ENCODE results near the gene GPI. TPM values are rescaled to one million over a fixed set of nuclear protein-coding genes. Genes with fewer than 3 reads are reported as not detected.
A peak's percentile ranks its signal among the peaks of the same experiment; 100 is the strongest.

Gene GPI
- total and polyA plus RNA-seq, 3 experiments from 2014 or later = 213 to 484 (median 478) TPM

DNA sequence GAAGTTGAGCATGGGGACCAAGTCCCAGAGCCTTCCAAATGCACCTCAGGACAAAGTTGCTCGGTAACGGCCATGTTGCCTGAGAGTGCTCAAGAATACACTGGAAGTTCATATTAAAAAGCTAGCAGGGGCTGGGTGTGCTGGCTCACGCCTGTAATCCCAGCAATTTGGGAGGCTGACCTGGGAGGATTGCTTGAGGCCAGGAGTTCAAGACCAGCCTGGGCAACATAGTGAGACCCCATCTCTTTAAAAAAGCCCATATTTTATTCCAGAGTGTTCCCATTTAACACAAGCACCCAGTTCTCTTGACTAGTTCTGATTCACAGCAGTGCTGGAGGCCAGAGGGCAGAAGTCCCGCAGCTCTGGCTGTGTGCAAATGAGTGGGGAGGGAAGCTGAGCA, 8.1 kb upstream of the GPI start:
- Mint-ChIP-seq H3K4me1 (peaks cover 25 to 32% (median 28%) of the 10 kb centered on the region in 3 donors), H3K36me3 (peaks cover 0 to 16% (median 0%) of the 10 kb centered on the region in 3 donors), H3K27me3 (no peaks in the 10 kb centered on the region), H3K9me3 (no peaks in the 10 kb centered on the region), H3K4me3 (no peak overlapping the region), H3K27ac (peak overlapping the region in 1 of 8 donors; percentile 9)
- Histone ChIP-seq H3K9me3 (ENCODE audit: low read length) (no peaks in the 10 kb centered on the region), H3K36me3 (ENCODE audit: insufficient read depth, low read length) (peaks cover 3% of the 10 kb centered on the region), H3K4me3 (ENCODE audit: low read length) (no peak overlapping the region), H3K27me3 (ENCODE audit: insufficient read depth, low read length, poor library complexity, severe bottlenecking) (no peaks in the 10 kb centered on the region), H3K4me1 (ENCODE audit: insufficient read depth, low read length) (peaks cover 16% of the 10 kb centered on the region), H3K27ac (ENCODE audit: low read depth, low read length) (no peak overlapping the region)
- CTCF ChIA-PET = interaction anchor here (1.3 to 1.7 kb wide), 2 partner anchors 11 to 20 kb away, joined by 5 read pairs; no protein-coding TSS in a partner anchor
- no peak for DNase-seq
- POLR2A ChIA-PET = interaction anchor here (1.3 kb wide), 1 partner anchor 8 kb away, joined by 3 read pairs; the partner anchor contains the start of gene GPI

DNA sequence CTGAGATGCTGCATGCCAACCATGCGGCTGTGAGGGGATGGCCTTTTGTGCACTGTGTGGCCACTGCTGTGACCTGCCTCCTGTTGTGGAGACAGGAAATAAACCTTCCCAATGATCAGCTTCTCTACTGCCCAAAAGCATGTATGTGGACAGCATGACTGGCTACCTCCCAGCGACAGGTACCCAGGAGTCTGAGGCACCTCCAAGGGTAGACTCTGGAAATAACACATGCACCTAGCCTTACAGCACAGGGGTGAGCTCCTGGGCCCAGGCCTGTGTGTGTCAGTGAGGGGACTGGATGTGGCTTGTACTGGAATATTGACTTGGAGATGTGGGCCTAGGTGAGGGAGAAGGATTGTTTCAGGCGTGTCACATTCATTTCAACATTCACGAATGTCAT, 7.6 kb upstream of the GPI start:
- Histone ChIP-seq H3K27ac (ENCODE audit: low read depth, low read length) (no peak overlapping the region), H3K27me3 (ENCODE audit: insufficient read depth, low read length, poor library complexity, severe bottlenecking) (no peaks in the 10 kb centered on the region), H3K36me3 (ENCODE audit: insufficient read depth, low read length) (peaks cover 3% of the 10 kb centered on the region), H3K4me3 (ENCODE audit: low read length) (no peak overlapping the region), H3K4me1 (ENCODE audit: insufficient read depth, low read length) (peaks cover 15% of the 10 kb centered on the region), H3K9me3 (ENCODE audit: low read length) (no peaks in the 10 kb centered on the region)
- CTCF ChIA-PET = interaction anchor here (1.7 kb wide), 1 partner anchor 11 kb away, joined by 5 read pairs; no protein-coding TSS in a partner anchor
- H3K9me3 Mint-ChIP-seq = no peaks in the 10 kb centered on the region
- peak overlapping the region in 3 of 8 donors; percentile 58 to 85 (median 66) for H3K27ac Mint-ChIP-seq
- H3K4me1 Mint-ChIP-seq = peaks cover 25 to 26% (median 25%) of the 10 kb centered on the region in 3 donors
- peak overlapping the region in 4 of 7 donors; percentile 49 to 87 (median 52) for H3K4me3 Mint-ChIP-seq
- no peaks in the 10 kb centered on the region for H3K27me3 Mint-ChIP-seq
- no peak for DNase-seq
- POLR2A ChIA-PET = no interaction called here
- H3K36me3 Mint-ChIP-seq = peaks cover 0 to 16% (median 0%) of the 10 kb centered on the region in 3 donors

DNA sequence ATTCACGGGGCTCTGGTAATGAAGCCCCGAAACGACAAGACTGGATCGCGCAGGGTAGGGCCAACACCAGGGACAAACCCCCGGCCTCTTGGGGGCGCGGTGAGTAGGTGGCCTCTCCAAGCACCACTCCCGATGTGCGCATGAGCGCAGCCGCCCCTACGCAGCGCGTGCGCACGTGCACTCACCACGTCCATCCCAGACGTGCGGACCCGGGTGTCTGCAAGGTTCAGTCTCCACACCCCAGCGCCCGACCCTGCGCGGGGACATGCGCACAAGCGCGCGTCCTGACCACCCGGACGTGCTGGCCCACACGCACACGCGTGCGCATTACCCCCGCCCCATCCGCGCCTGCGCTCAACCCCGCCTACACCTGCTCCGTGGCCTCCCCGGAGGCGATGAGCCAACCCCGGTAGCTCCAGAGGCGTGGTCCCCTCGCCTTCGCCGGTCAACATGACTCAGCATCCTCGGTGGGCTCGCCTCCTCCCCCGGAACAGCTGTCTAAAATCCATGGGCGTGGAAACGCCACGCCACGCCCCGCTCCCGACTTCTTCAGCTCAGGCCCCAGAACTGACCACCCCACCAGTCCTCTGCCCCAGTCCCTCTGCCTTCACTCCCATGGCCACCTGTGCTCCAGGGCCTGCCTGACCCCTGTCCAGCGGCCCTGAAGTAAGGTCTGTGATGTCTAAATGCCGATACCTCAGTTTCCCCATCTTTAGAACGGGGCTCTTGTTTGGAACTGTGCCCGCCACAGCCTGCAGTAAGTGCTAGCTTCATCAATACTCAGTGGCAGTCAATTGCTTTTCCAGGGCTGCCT, 5.6 kb upstream of the GPI start:
- Mint-ChIP-seq H3K36me3 (peaks cover 0 to 6% (median 0%) of the 10 kb centered on the region in 3 donors), H3K4me1 (peaks cover 25 to 26% (median 26%) of the 10 kb centered on the region in 3 donors), H3K27me3 (no peaks in the 10 kb centered on the region), H3K27ac (peak overlapping the region; percentile 85 to 97 (median 93)), H3K4me3 (peak overlapping the region; percentile 87 to 92 (median 90)), H3K9me3 (no peaks in the 10 kb centered on the region)
- Histone ChIP-seq H3K4me3 (ENCODE audit: low read length) (peak overlapping the region; percentile 67), H3K27me3 (ENCODE audit: insufficient read depth, low read length, poor library complexity, severe bottlenecking) (no peaks in the 10 kb centered on the region), H3K4me1 (ENCODE audit: insufficient read depth, low read length) (peaks cover 19% of the 10 kb centered on the region), H3K27ac (ENCODE audit: low read depth, low read length) (peak overlapping the region; percentile 74), H3K36me3 (ENCODE audit: insufficient read depth, low read length) (no peaks in the 10 kb centered on the region), H3K9me3 (ENCODE audit: low read length) (no peaks in the 10 kb centered on the region)
- DNase-seq = peak; percentile 83 to 97 (median 92)
- ChIA-PET CTCF (interaction anchor here (1.1 to 1.6 kb wide), 5 partner anchors 9 to 68 kb away, joined by 3 to 9 read pairs (median 4); partner anchors contain the start of gene UBA2), POLR2A (interaction anchor here (0.6 to 1.5 kb wide), 3 partner anchors 10 to 784 kb away, joined by 3 to 8 read pairs (median 3); partner anchors contain the start of genes FXYD7 and LSM14A)

DNA sequence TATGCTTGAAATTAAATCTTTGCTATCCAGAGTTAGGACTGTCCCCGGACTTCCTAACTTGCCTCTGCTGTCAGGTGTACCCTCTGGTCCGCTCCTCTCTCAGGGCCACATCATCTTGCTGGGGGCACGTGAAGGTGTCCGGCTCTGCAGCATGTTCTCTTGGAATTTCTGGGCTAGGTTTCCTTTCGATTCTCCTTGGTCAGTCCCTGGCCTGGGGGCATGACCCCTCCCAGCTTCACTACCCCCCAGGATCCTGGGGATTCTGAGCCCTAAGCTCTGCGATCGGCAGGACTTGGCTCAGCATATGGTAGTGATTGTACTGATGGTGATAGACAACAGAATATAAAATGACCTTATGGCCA, 5.1 kb upstream of the GPI start:
- Mint-ChIP-seq H3K9me3 (no peaks in the 10 kb centered on the region), H3K4me1 (peaks cover 27 to 31% (median 30%) of the 10 kb centered on the region in 3 donors), H3K4me3 (peak overlapping the region; percentile 87 to 92 (median 90)), H3K36me3 (peaks cover 0 to 5% (median 0%) of the 10 kb centered on the region in 3 donors), H3K27me3 (no peaks in the 10 kb centered on the region), H3K27ac (peak overlapping the region; percentile 85 to 97 (median 93))
- Histone ChIP-seq H3K9me3 (ENCODE audit: low read length) (no peaks in the 10 kb centered on the region), H3K36me3 (ENCODE audit: insufficient read depth, low read length) (no peaks in the 10 kb centered on the region), H3K27ac (ENCODE audit: low read depth, low read length) (peak overlapping the region; percentile 74), H3K27me3 (ENCODE audit: insufficient read depth, low read length, poor library complexity, severe bottlenecking) (no peaks in the 10 kb centered on the region), H3K4me3 (ENCODE audit: low read length) (peak overlapping the region; percentile 67), H3K4me1 (ENCODE audit: insufficient read depth, low read length) (peaks cover 24% of the 10 kb centered on the region)
- DNase-seq = no peak
- POLR2A ChIA-PET = interaction anchor here (1.5 kb wide), 2 partner anchors 9 to 187 kb away, joined by 3 to 8 read pairs; partner anchors contain the start of gene LSM14A
- CTCF ChIA-PET = interaction anchor here (1.1 to 1.6 kb wide), 5 partner anchors 9 to 67 kb away, joined by 3 to 9 read pairs (median 4); partner anchors contain the start of gene UBA2

DNA sequence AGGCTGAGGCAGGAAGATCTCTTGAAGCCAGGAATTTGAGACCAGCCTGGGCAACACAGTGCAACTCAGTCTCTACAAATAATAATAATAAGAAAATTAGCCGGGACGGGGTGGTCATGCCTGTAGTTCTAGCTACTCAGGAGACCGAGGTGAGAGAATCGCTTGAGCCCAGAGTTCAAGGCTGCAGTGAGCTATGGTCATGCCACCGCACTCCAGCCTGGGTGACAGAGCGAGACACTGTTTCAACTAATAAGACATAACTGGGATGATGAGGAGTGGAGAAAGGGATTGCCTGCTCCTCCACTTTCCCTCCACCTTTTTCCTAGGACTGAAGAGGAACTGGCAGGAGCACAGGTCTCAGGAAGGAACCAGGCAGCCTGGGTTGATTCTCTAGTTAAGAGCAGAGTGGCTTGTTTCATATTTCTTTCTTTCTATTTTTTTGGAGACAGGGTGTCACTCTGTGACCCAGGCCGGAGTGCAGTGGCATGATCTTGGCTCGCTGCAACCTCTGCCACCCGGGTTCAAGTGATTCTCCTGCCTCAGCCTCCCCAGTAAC, 4.6 kb upstream of the GPI start:
- Histone ChIP-seq H3K4me1 (ENCODE audit: insufficient read depth, low read length) (peaks cover 24% of the 10 kb centered on the region), H3K9me3 (ENCODE audit: low read length) (no peaks in the 10 kb centered on the region), H3K27me3 (ENCODE audit: insufficient read depth, low read length, poor library complexity, severe bottlenecking) (no peaks in the 10 kb centered on the region), H3K4me3 (ENCODE audit: low read length) (no peak overlapping the region), H3K27ac (ENCODE audit: low read depth, low read length) (peak overlapping the region; percentile 74), H3K36me3 (ENCODE audit: insufficient read depth, low read length) (no peaks in the 10 kb centered on the region)
- Mint-ChIP-seq H3K27me3 (no peaks in the 10 kb centered on the region), H3K4me3 (peak overlapping the region; percentile 87 to 92 (median 90)), H3K27ac (peak overlapping the region in 6 of 8 donors; percentile 85 to 97 (median 95)), H3K4me1 (peaks cover 27 to 32% (median 30%) of the 10 kb centered on the region in 3 donors), H3K36me3 (peaks cover 0 to 1% (median 0%) of the 10 kb centered on the region in 3 donors), H3K9me3 (no peaks in the 10 kb centered on the region)
- no peak for DNase-seq
- POLR2A ChIA-PET = no interaction called here
- CTCF ChIA-PET = no interaction called here

DNA sequence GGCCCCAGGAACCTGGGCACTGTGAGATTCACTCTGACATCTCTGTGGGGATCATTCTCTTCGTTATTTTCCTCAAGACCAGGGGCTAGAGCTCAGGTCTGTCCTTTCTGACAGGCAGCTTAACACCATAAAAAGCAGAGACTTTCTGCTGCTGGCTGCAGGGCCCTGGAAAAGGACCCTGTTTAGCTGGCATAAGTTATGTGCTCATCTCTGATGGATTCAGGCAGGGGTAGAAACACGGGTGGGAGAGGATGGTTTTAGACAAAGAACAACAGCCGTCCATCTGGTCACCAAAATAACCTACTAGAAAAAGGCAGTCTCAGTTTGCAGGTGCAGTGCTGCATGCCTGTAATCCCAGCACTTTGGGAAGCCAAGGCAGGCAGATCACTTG, 2.3 kb upstream of the GPI start:
- Histone ChIP-seq H3K36me3 (ENCODE audit: insufficient read depth, low read length) (peaks cover 3% of the 10 kb centered on the region), H3K27ac (ENCODE audit: low read depth, low read length) (no peak overlapping the region), H3K27me3 (ENCODE audit: insufficient read depth, low read length, poor library complexity, severe bottlenecking) (no peaks in the 10 kb centered on the region), H3K4me3 (ENCODE audit: low read length) (no peak overlapping the region), H3K4me1 (ENCODE audit: insufficient read depth, low read length) (peaks cover 44% of the 10 kb centered on the region), H3K9me3 (ENCODE audit: low read length) (no peaks in the 10 kb centered on the region)
- Mint-ChIP-seq H3K4me1 (peaks cover 46 to 51% (median 48%) of the 10 kb centered on the region in 3 donors), H3K36me3 (peaks cover 0 to 17% (median 2%) of the 10 kb centered on the region in 3 donors), H3K27me3 (no peaks in the 10 kb centered on the region), H3K4me3 (peak overlapping the region in 2 of 7 donors; percentile 1 to 95), H3K27ac (peak overlapping the region in 2 of 8 donors; percentile 31 to 58), H3K9me3 (no peaks in the 10 kb centered on the region)
- DNase-seq = no peak
- CTCF ChIA-PET = interaction anchor here (0.6 to 1.6 kb wide), 2 partner anchors 10 to 160 kb away, joined by 4 read pairs; no protein-coding TSS in a partner anchor
- POLR2A ChIA-PET = no interaction called here

DNA sequence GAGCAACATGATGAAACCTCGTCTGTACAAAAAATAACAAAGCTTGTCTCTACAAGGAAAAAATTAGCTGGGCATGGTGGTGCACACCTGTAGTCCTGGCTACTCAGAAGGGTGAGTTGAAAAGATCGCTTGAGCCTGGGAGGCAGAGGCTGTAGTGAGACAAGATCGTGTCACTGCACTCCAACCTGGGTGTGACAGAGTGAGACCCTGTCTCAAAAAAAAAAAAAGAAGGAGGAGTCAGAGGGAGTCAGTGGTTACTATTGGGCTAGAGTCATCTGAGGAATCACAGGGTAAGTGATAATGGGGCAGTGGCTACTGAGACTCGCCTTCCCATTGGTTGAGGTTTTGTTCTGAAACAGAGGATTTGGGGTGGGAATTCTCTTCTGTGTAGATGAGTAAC, 1.9 kb upstream of the GPI start:
- no peak for DNase-seq
- POLR2A ChIA-PET = no interaction called here
- H3K9me3 Mint-ChIP-seq = no peaks in the 10 kb centered on the region
- Histone ChIP-seq H3K4me1 (ENCODE audit: insufficient read depth, low read length) (peaks cover 46% of the 10 kb centered on the region), H3K27me3 (ENCODE audit: insufficient read depth, low read length, poor library complexity, severe bottlenecking) (no peaks in the 10 kb centered on the region), H3K9me3 (ENCODE audit: low read length) (no peaks in the 10 kb centered on the region), H3K4me3 (ENCODE audit: low read length) (no peak overlapping the region), H3K27ac (ENCODE audit: low read depth, low read length) (no peak overlapping the region), H3K36me3 (ENCODE audit: insufficient read depth, low read length) (peaks cover 7% of the 10 kb centered on the region)
- CTCF ChIA-PET = interaction anchor here (0.6 to 1.6 kb wide), 2 partner anchors 11 to 161 kb away, joined by 4 read pairs; no protein-coding TSS in a partner anchor
- peaks cover 0 to 20% (median 2%) of the 10 kb centered on the region in 3 donors for H3K36me3 Mint-ChIP-seq
- peak overlapping the region in 3 of 7 donors; percentile 1 to 95 (median 55) for H3K4me3 Mint-ChIP-seq
- no peaks in the 10 kb centered on the region for H3K27me3 Mint-ChIP-seq
- peak overlapping the region in 1 of 8 donors; percentile 58 for H3K27ac Mint-ChIP-seq
- H3K4me1 Mint-ChIP-seq = peaks cover 45 to 53% (median 48%) of the 10 kb centered on the region in 3 donors
